NCI-H2227 treated with DMSO at 0.1 percent for 48 hours (cell line): ENCODE data around the gene TUBB8.
"Not testable (repeated sequence)": the region's sequence is repeated elsewhere in the genome, so short reads cannot be mapped to it uniquely, and the experiment has no call there.

ENCODE experiments used
- DNase-seq: peaks from one replicate; lab custom pipeline; 2025; lab: John Stamatoyannopoulos, UW

TUBB8 gene

GRCh38 chr10:48996-49395 is at the start of gene TUBB8:
TSS of gene TUBB8 (minus strand) at chr10:49296. CDS start at chr10:49238, 58 bp downstream.
- DNase-seq, result no peak

GRCh38 chr10:96466-96865 is 47.4 kb upstream of the TUBB8 start:
- DNase-seq, result no peak

GRCh38 chr10:95356-96115 is 46.4 kb upstream of the TUBB8 start:
- DNase-seq, result no peak

GRCh38 chr10:94613-95012 is 45.5 kb upstream of the TUBB8 start:
- no peak for DNase-seq

GRCh38 chr10:92846-93245 is 43.8 kb upstream of the TUBB8 start:
- no peak for DNase-seq

GRCh38 chr10:92153-92552 is 43.1 kb upstream of the TUBB8 start:
- DNase-seq, result no peak

- no peak for DNase-seq
Measured at GRCh38 chr10:91313-91712, 42.2 kb upstream of the TUBB8 start.

- DNase-seq, result no peak
Measured at GRCh38 chr10:90161-90560, 41.1 kb upstream of the TUBB8 start.

- no peak for DNase-seq
Measured at GRCh38 chr10:89248-89647, 40.2 kb upstream of the TUBB8 start.

GRCh38 chr10:88253-88652 is 39.2 kb upstream of the TUBB8 start:
- no peak for DNase-seq

- no peak for DNase-seq
Measured at GRCh38 chr10:87177-88080, 38.3 kb upstream of the TUBB8 start.

- DNase-seq, result no peak
Measured at GRCh38 chr10:86031-86430, 36.9 kb upstream of the TUBB8 start.

GRCh38 chr10:85044-85443 is 35.9 kb upstream of the TUBB8 start:
- DNase-seq, result no peak

GRCh38 chr10:83930-84530 is 34.9 kb upstream of the TUBB8 start:
- no peak for DNase-seq

- DNase-seq, result no peak
Measured at GRCh38 chr10:80477-81105, 31.5 kb upstream of the TUBB8 start.

- no peak for DNase-seq
Measured at GRCh38 chr10:79532-80215, 30.6 kb upstream of the TUBB8 start.

- no peak for DNase-seq
Measured at GRCh38 chr10:78556-78955, 29.5 kb upstream of the TUBB8 start.

GRCh38 chr10:74266-74621 is 25.1 kb upstream of the TUBB8 start:
- not testable (repeated sequence) for DNase-seq

GRCh38 chr10:73543-74265 is 24.6 kb upstream of the TUBB8 start:
- DNase-seq, result peak; percentile 43

- DNase-seq, result not testable (repeated sequence)
Measured at GRCh38 chr10:68156-68555, 19.1 kb upstream of the TUBB8 start.

- not testable (repeated sequence) for DNase-seq
Measured at GRCh38 chr10:49926-50325, 830 bp upstream of the TUBB8 start.
